ENCODE results near the gene POR.

DNA sequence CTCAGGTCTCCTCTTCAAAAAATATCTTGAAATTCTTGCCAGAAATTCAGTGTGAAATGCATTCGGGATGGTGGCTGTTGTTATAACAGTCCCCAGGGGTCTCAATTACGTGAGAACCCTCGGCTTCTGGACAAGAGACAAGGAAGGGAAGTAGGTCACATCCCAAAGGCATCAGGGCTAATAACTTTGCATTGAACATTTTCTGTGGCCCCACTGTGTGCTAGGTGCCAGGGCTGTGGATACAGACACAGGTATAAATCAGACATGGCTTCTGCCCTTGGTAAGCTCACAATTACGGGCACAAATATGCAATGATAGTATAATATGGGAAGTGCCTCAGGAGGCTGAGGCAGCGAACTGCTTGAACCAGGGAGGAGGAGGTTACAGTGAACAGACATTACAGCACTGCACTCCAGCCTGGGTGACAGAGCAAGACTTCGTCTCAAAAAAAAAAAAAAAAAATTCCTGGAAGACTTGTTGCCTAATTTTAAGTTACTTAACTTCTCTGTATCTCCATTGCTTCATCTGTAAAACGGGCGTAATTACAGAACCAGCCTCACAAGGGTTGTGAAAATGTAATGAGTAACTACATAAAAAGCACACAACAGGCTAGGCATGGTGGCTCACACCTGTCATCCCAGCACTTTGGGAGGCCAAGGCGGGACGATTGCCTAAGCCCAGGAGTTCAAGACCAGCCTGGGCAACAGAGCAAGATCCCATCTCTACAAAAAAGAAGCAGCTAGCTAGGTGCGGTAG, 38.7 kb upstream of the POR start:
- TF ChIP-seq, protein P1, sequence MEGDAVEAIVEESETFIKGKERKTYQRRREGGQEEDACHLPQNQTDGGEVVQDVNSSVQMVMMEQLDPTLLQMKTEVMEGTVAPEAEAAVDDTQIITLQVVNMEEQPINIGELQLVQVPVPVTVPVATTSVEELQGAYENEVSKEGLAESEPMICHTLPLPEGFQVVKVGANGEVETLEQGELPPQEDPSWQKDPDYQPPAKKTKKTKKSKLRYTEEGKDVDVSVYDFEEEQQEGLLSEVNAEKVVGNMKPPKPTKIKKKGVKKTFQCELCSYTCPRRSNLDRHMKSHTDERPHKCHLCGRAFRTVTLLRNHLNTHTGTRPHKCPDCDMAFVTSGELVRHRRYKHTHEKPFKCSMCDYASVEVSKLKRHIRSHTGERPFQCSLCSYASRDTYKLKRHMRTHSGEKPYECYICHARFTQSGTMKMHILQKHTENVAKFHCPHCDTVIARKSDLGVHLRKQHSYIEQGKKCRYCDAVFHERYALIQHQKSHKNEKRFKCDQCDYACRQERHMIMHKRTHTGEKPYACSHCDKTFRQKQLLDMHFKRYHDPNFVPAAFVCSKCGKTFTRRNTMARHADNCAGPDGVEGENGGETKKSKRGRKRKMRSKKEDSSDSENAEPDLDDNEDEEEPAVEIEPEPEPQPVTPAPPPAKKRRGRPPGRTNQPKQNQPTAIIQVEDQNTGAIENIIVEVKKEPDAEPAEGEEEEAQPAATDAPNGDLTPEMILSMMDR (IDR thresholded peaks at IDR 0.05) = no peak
- no peak for TF ChIP-seq EP300 (IDR thresholded peaks at IDR 0.05)
